Suppressor macrophage treated with lipopolysaccharide for 4 hours (primary cell): ENCODE results near the gene CSMD2.

Source experiments
- DNase-seq: peaks from one replicate; pipeline ENCODE4 v3.0.0-alpha.2; 2020

CSMD2 gene

GRCh38 chr1:33949570-33949969 lies 215.5 kb downstream of the CSMD2 start:
- no peak for DNase-seq

GRCh38 chr1:33948291-33948690 lies 216.7 kb downstream of the CSMD2 start:
- DNase-seq, result no peak

GRCh38 chr1:33946836-33947235 lies 218.2 kb downstream of the CSMD2 start:
- DNase-seq, result no peak

- DNase-seq, result no peak
Measured at GRCh38 chr1:33944846-33945245, 220.2 kb downstream of the CSMD2 start.

GRCh38 chr1:33943978-33944377 lies 221.1 kb downstream of the CSMD2 start:
- no peak for DNase-seq

GRCh38 chr1:33932871-33933270 lies 232.2 kb downstream of the CSMD2 start:
- DNase-seq, result no peak

- no peak for DNase-seq
Measured at GRCh38 chr1:33931111-33931475, 233.9 kb downstream of the CSMD2 start.

GRCh38 chr1:33930346-33931110 lies 234.5 kb downstream of the CSMD2 start:
- DNase-seq, result no peak

- no peak for DNase-seq
Measured at GRCh38 chr1:33928251-33928650, 236.8 kb downstream of the CSMD2 start.

GRCh38 chr1:33927721-33928120 lies 237.3 kb downstream of the CSMD2 start:
- no peak for DNase-seq

- no peak for DNase-seq
Measured at GRCh38 chr1:33925586-33925985, 239.4 kb downstream of the CSMD2 start.

GRCh38 chr1:33921281-33921680 lies 243.7 kb downstream of the CSMD2 start:
- DNase-seq, result no peak

GRCh38 chr1:33918368-33918767 lies 246.7 kb downstream of the CSMD2 start:
- no peak for DNase-seq

- no peak for DNase-seq
Measured at GRCh38 chr1:33916786-33917185, 248.2 kb downstream of the CSMD2 start.

- no peak for DNase-seq
Measured at GRCh38 chr1:33914531-33914930, 250.5 kb downstream of the CSMD2 start.

- no peak for DNase-seq
Measured at GRCh38 chr1:33908324-33908956, 256.6 kb downstream of the CSMD2 start.

GRCh38 chr1:33906156-33906555 lies 258.9 kb downstream of the CSMD2 start:
- DNase-seq, result no peak

- DNase-seq, result no peak
Measured at GRCh38 chr1:33905241-33905640, 259.8 kb downstream of the CSMD2 start.

GRCh38 chr1:33903210-33903589 lies 261.8 kb downstream of the CSMD2 start:
- DNase-seq, result no peak

- no peak for DNase-seq
Measured at GRCh38 chr1:33902486-33903209, 262.4 kb downstream of the CSMD2 start.

- no peak for DNase-seq
Measured at GRCh38 chr1:33899746-33900145, 265.3 kb downstream of the CSMD2 start.

- no peak for DNase-seq
Measured at GRCh38 chr1:33898881-33899280, 266.1 kb downstream of the CSMD2 start.

- DNase-seq, result no peak
Measured at GRCh38 chr1:33898406-33898805, 266.6 kb downstream of the CSMD2 start.

- no peak for DNase-seq
Measured at GRCh38 chr1:33897092-33897725, 267.8 kb downstream of the CSMD2 start.
